ENCODE results near the gene KCND1. TPM values are rescaled to one million over a fixed set of nuclear protein-coding genes. Genes with fewer than 3 reads are reported as not detected.

Gene KCND1
- total and polyA plus RNA-seq, 4 donors = 0.17 to 1.1 (median 0.28) TPM

- no peak for TF ChIP-seq ATF3 (IDR thresholded peaks at IDR 0.05)
- no peak for TF ChIP-seq EGR1 (IDR thresholded peaks at IDR 0.05; ENCODE audit: low read depth in 2 of 2)
- no peak for TF ChIP-seq HNF4G (IDR thresholded peaks at IDR 0.05)
- no peak for TF ChIP-seq CTCF (IDR thresholded peaks at IDR 0.05; ENCODE audit: low read depth, low read length, missing input control)
- TF ChIP-seq MAX (IDR thresholded peaks at IDR 0.05) = no peak
- TF ChIP-seq JUND (IDR thresholded peaks at IDR 0.05) = no peak
- TF ChIP-seq RAD21 (IDR thresholded peaks at IDR 0.05) = no peak
Measured at GRCh38 chrX:48934581-48935300, 36.9 kb downstream of the KCND1 start (continued).

- Histone ChIP-seq H3K27ac (ENCODE audit: low read depth in 1 of 2, low read length in 2 of 2) (no peak overlapping the region), H3K9ac (ENCODE audit: low read depth in 1 of 2, low read length in 2 of 2) (no peak overlapping the region), H3K27me3 (ENCODE audit: control insufficient read depth in 4 of 4, insufficient read depth in 4 of 4, low read length in 3 of 4) (no peaks in the 10 kb centered on the region), H3K4me1 (ENCODE audit: control insufficient read depth in 4 of 4, insufficient read depth in 4 of 4, low read length in 3 of 4) (peaks cover 0 to 6% (median 2%) of the 10 kb centered on the region in 4 donors), H3K4me3 (ENCODE audit: low read depth in 1 of 3, low read length in 3 of 3) (no peak overlapping the region), H3K36me3 (ENCODE audit: control insufficient read depth in 4 of 4, insufficient read depth in 3 of 4, low read depth in 1 of 4, low read length in 3 of 4) (peaks cover 3 to 21% (median 11%) of the 10 kb centered on the region in 4 donors), H3K9me3 (ENCODE audit: control insufficient read depth in 4 of 4, low read length in 3 of 4) (no peaks in the 10 kb centered on the region)
- WGBS = 91% methylated on average over 2 of the region's 2 CpGs
- TF ChIP-seq RXRA (IDR thresholded peaks at IDR 0.05) (no peak), REST (IDR thresholded peaks at IDR 0.05) (no peak), MAX (IDR thresholded peaks at IDR 0.05) (no peak), RAD21 (IDR thresholded peaks at IDR 0.05) (no peak), HNF4A (conservative IDR thresholded peaks at IDR 0.05) (no peak), FOXA2 (IDR thresholded peaks at IDR 0.05) (no peak), ZBTB33 (IDR thresholded peaks at IDR 0.05) (no peak), SP1 (IDR thresholded peaks at IDR 0.05) (no peak), EGR1 (IDR thresholded peaks at IDR 0.05; ENCODE audit: low read depth in 2 of 2) (no peak), JUND (IDR thresholded peaks at IDR 0.05) (no peak), YY1 (IDR thresholded peaks at IDR 0.05) (no peak), TAF1 (conservative IDR thresholded peaks at IDR 0.05) (no peak), FOXA1 (IDR thresholded peaks at IDR 0.05) (no peak), ATF3 (IDR thresholded peaks at IDR 0.05) (no peak), CTCF (IDR thresholded peaks at IDR 0.05; ENCODE audit: low read depth, low read length, missing input control) (no peak), HNF4G (IDR thresholded peaks at IDR 0.05) (no peak), GABPA (IDR thresholded peaks at IDR 0.05 in 1 of 2, conservative IDR thresholded peaks at IDR 0.05 in 1 of 2) (no peak), NR2F2 (IDR thresholded peaks at IDR 0.05) (no peak)
- DNase-seq (ENCODE audit: low spot score) = no peak
Measured at GRCh38 chrX:48933757-48934156, 37.9 kb downstream of the KCND1 start.
